H9 (cell line): ENCODE results near the gene MCM3AP. TPM values are rescaled to one million over a fixed set of nuclear protein-coding genes. Genes with fewer than 3 reads are reported as not detected.
A peak's percentile ranks its signal among the peaks of the same experiment; 100 is the strongest.

Source experiments
- DNase-seq: peaks from one replicate; pipeline ENCODE4 v3.0.0-alpha.2; 2017
- H2AFZ ChIP-seq: one replicate; pipeline ENCODE4 v1.6.1; 2013; ENCODE audit warnings: mild to moderate bottlenecking, low read length, control low read depth, moderate library complexity
- H2AK5ac ChIP-seq: 2 replicates; pipeline ENCODE4 v1.6.1; 2013; ENCODE audit warnings: low read length, control low read depth, mixed read lengths; ENCODE audit not compliant: insufficient read length
- H2BK120ac ChIP-seq: one replicate; pipeline ENCODE4 v1.6.1; 2013; ENCODE audit warnings: low read depth, mild to moderate bottlenecking, low read length, control low read depth, inconsistent platforms; ENCODE audit not compliant: poor library complexity, severe bottlenecking
- H2BK12ac ChIP-seq: 2 replicates; pipeline ENCODE4 v1.6.1; 2013; ENCODE audit warnings: low read length, control low read depth, mixed read lengths, low read depth; ENCODE audit not compliant: insufficient read length
- H2BK15ac ChIP-seq: 2 replicates; pipeline ENCODE4 v1.6.1; 2013; ENCODE audit warnings: low read depth, low read length, control low read depth
- H2BK20ac ChIP-seq: one replicate; pipeline ENCODE4 v1.6.1; 2013; ENCODE audit warnings: low read depth, mild to moderate bottlenecking, low read length, control low read depth, inconsistent platforms; ENCODE audit not compliant: poor library complexity, severe bottlenecking
- H2BK5ac ChIP-seq: 2 replicates; pipeline ENCODE4 v1.6.1; 2013; ENCODE audit warnings: low read length, control low read depth, mixed read lengths; ENCODE audit not compliant: insufficient read length
- H3K14ac ChIP-seq: 2 replicates; pipeline ENCODE4 v1.6.1; 2013; ENCODE audit warnings: low read length, control low read depth; ENCODE audit not compliant: insufficient read depth
- H3K18ac ChIP-seq: 2 replicates; pipeline ENCODE4 v1.6.1; 2013; ENCODE audit warnings: low read depth, mild to moderate bottlenecking, mixed read lengths, low read length, control low read depth; ENCODE audit not compliant: insufficient read length
- H3K23ac ChIP-seq: 2 replicates; pipeline ENCODE4 v1.6.1; 2013; ENCODE audit warnings: low read length, control low read depth, mixed read lengths, low read depth; ENCODE audit not compliant: insufficient read length
- H3K23me2 ChIP-seq: 2 replicates; pipeline ENCODE4 v1.6.1; 2013; ENCODE audit warnings: low read depth, mild to moderate bottlenecking, mixed read lengths, low read length, control low read depth; ENCODE audit not compliant: insufficient read length, poor library complexity, severe bottlenecking
- H3K27ac ChIP-seq: 2 replicates; pipeline ENCODE4 v1.5.1; 2013; ENCODE audit warnings: low read length, control low read depth, mixed read lengths, low read depth; ENCODE audit not compliant: insufficient read length
- H3K27me3 ChIP-seq: 2 replicates; pipeline ENCODE4 v1.6.1; 2013; ENCODE audit warnings: low read length, control low read depth, inconsistent platforms; ENCODE audit not compliant: insufficient read depth
- H3K4ac ChIP-seq: 2 replicates; pipeline ENCODE4 v1.6.1; 2013; ENCODE audit warnings: low read depth, mild to moderate bottlenecking, control low read depth, inconsistent platforms, low read length, moderate library complexity
- H3K4me1 ChIP-seq: 2 replicates; pipeline ENCODE4 v1.6.1; 2013; ENCODE audit warnings: low read length, control low read depth, inconsistent platforms; ENCODE audit not compliant: insufficient read depth
- H3K4me2 ChIP-seq: 2 replicates; pipeline ENCODE4 v1.6.1; 2013; ENCODE audit warnings: low read length, control low read depth, mixed read lengths; ENCODE audit not compliant: insufficient read length, insufficient read depth
- H3K56ac ChIP-seq: 2 replicates; pipeline ENCODE4 v1.6.1; 2013; ENCODE audit warnings: low read depth, mild to moderate bottlenecking, mixed read lengths, low read length, control low read depth; ENCODE audit not compliant: insufficient read length
- H3K79me1 ChIP-seq: 2 replicates; pipeline ENCODE4 v1.6.1; 2013; ENCODE audit warnings: low read depth, mild to moderate bottlenecking, moderate library complexity, low read length, control low read depth, inconsistent platforms; ENCODE audit not compliant: insufficient read depth, poor library complexity, severe bottlenecking
- H3K79me2 ChIP-seq: 2 replicates; pipeline ENCODE4 v1.6.1; 2013; ENCODE audit warnings: low read length, control low read depth, inconsistent platforms; ENCODE audit not compliant: insufficient read depth
- H3K9ac ChIP-seq: 2 replicates; pipeline ENCODE4 v1.6.1; 2013; ENCODE audit warnings: low read length, control low read depth, mixed read lengths; ENCODE audit not compliant: insufficient read length; ENCODE audit errors: extremely low read depth
- H3K9me3 ChIP-seq: one replicate; pipeline ENCODE4 v1.6.1; 2013; ENCODE audit warnings: low read depth, low read length, inconsistent platforms; ENCODE audit not compliant: control insufficient read depth
- H3T11ph ChIP-seq: one replicate; pipeline ENCODE4 v1.6.1; 2013; ENCODE audit warnings: mild to moderate bottlenecking, low read length, control low read depth, inconsistent platforms
- H4K20me1 ChIP-seq: one replicate; pipeline ENCODE4 v1.6.1; 2013; ENCODE audit not compliant: control insufficient read depth, insufficient read length, insufficient read depth
- H4K5ac ChIP-seq: 2 replicates; pipeline ENCODE4 v1.6.1; 2013; ENCODE audit warnings: low read depth, mild to moderate bottlenecking, mixed read lengths, low read length, control low read depth; ENCODE audit not compliant: insufficient read length
- H4K8ac ChIP-seq: replicated peaks from 2 replicates; pipeline ENCODE4 v1.6.1; 2013; ENCODE audit warnings: low read length, control low read depth, mixed read lengths, low read depth; ENCODE audit not compliant: insufficient read length
- H4K91ac ChIP-seq: 2 replicates; pipeline ENCODE4 v1.6.1; 2013; ENCODE audit warnings: low read depth, mild to moderate bottlenecking, moderate library complexity, mixed read lengths, low read length, control low read depth; ENCODE audit not compliant: insufficient read length
- H3K27ac Mint-ChIP-seq, 3 experiments: 2 replicates in 2 of 3; 3 replicates in 1 of 3; pipeline ENCODE4 v1.8.0; 2020 to 2021; ENCODE audit warnings: mixed read lengths in 3 of 3, mild to moderate bottlenecking in 1 of 3, moderate library complexity in 1 of 3
- H3K27me3 Mint-ChIP-seq: 2 replicates; pipeline ENCODE4 v1.8.0; 2021; ENCODE audit warnings: low read depth, mild to moderate bottlenecking, moderate library complexity, mixed read lengths
- H3K36me3 Mint-ChIP-seq, 3 experiments: 2 replicates in 2 of 3; 3 replicates in 1 of 3; pipeline ENCODE4 v1.8.0; 2020 to 2021; ENCODE audit warnings: low read depth in 3 of 3, mixed read lengths in 3 of 3; ENCODE audit not compliant: insufficient read depth in 1 of 3
- H3K4me1 Mint-ChIP-seq, 2 experiments: 2 replicates each; pipeline ENCODE4 v1.8.0; 2020; ENCODE audit warnings: mixed read lengths in 2 of 2
- H3K4me3 Mint-ChIP-seq, 2 experiments: 2 replicates in 1 of 2; 3 replicates in 1 of 2; pipeline ENCODE4 v1.8.0; 2020 to 2021; ENCODE audit warnings: mild to moderate bottlenecking in 2 of 2, mixed read lengths in 2 of 2, moderate library complexity in 1 of 2
- H3K9me3 Mint-ChIP-seq, 2 experiments: 2 replicates in 1 of 2; 3 replicates in 1 of 2; pipeline ENCODE4 v1.8.0; 2020; ENCODE audit warnings: mild to moderate bottlenecking in 2 of 2, mixed read lengths in 2 of 2, moderate library complexity in 1 of 2
- WGBS: extraction: QIAGEN DNeasy Blood & Tissue Kit; methylation state at CpG from one replicate; pipeline ENCODE4 v1.1.7; 2013; ENCODE audit warnings: missing lambda C conversion rate, low lambda C conversion rate, mixed read lengths; ENCODE audit not compliant: insufficient read length; ENCODE audit errors: extremely low coverage; 5-methylcytosine and 5-hydroxymethylcytosine counted together
- total RNA-seq: library from RNA; stranded (reverse); gene quantifications from 2 replicates; pipeline ENCODE4 v1.2.1, GENCODE V29; 2021
- TF ChIP-seq, protein P1 (sequence below): fragments of 200-600 bp; sonication (generic); conservative IDR thresholded peaks from 3 replicates; pipeline ENCODE4 v1.8.0; 2021; ENCODE audit warnings: antibody characterized with exemption, mild to moderate bottlenecking

MCM3AP gene
- total RNA-seq, 1 experiment from 2014 or later = 124 TPM

DNA sequence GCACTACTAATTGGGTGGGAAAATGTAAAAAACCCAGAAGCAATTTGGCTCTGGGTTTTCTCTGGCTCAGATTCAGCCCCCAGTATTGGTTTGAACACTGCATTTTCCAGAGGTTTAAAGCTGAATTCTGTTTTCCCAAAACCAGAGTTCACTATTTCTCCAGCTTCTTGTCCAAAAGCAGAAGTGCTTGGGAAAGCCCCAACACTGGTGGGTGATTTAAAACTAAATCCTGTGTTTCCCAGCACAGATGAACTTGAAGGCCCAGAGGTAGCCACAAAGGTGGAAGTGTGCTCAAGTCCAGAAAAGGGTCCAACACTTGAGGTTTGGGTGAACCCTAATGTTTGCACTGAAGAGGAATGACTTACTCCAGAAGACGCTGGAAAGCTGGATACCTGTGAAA, 678 bp downstream of the MCM3AP start:
- Histone ChIP-seq H3K23ac (no peak overlapping the region), H3K4me1 (peaks cover 4% of the 10 kb centered on the region; the same call in 1 of the 2 replicates), H2BK12ac (no peak overlapping the region), H3K4me2 (peak overlapping the region; percentile 64), H2BK20ac (no peak overlapping the region), H2BK120ac (no peak overlapping the region), H4K91ac (no peak overlapping the region), H3T11ph (no peak overlapping the region), H3K56ac (no peak overlapping the region), H4K20me1 (no peaks in the 10 kb centered on the region), H3K9ac (no peak overlapping the region), H3K79me2 (peaks cover 21% of the 10 kb centered on the region; the same call in 1 of the 2 replicates), H2BK5ac (no peak overlapping the region), H4K8ac (no peak overlapping the region), H3K27ac (no peak overlapping the region), H2AK5ac (no peak overlapping the region), H3K14ac (no peak overlapping the region), H3K79me1 (peaks cover 15% of the 10 kb centered on the region), H3K9me3 (no peaks in the 10 kb centered on the region), H3K4ac (no peak overlapping the region), H3K27me3 (no peaks in the 10 kb centered on the region), H2BK15ac (no peak overlapping the region), H3K23me2 (peaks cover 5% of the 10 kb centered on the region), H2AFZ (no peak overlapping the region), H4K5ac (no peak overlapping the region), H3K18ac (no peak overlapping the region)
- Mint-ChIP-seq H3K27ac (peak overlapping the region in 1 of 3 experiments; percentile 77; a peak in 1 of 7 replicates), H3K36me3 (peaks cover 28 to 51% (median 46%) of the 10 kb centered on the region in 3 experiments), H3K4me3 (peak overlapping the region; percentile 86 to 92), H3K4me1 (peaks cover 39 to 47% of the 10 kb centered on the region in 2 experiments), H3K9me3 (no peaks in the 10 kb centered on the region; a peak in 1 of 5 replicates), H3K27me3 (no peaks in the 10 kb centered on the region)
- TF ChIP-seq, protein P1, sequence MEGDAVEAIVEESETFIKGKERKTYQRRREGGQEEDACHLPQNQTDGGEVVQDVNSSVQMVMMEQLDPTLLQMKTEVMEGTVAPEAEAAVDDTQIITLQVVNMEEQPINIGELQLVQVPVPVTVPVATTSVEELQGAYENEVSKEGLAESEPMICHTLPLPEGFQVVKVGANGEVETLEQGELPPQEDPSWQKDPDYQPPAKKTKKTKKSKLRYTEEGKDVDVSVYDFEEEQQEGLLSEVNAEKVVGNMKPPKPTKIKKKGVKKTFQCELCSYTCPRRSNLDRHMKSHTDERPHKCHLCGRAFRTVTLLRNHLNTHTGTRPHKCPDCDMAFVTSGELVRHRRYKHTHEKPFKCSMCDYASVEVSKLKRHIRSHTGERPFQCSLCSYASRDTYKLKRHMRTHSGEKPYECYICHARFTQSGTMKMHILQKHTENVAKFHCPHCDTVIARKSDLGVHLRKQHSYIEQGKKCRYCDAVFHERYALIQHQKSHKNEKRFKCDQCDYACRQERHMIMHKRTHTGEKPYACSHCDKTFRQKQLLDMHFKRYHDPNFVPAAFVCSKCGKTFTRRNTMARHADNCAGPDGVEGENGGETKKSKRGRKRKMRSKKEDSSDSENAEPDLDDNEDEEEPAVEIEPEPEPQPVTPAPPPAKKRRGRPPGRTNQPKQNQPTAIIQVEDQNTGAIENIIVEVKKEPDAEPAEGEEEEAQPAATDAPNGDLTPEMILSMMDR = no peak
- WGBS = no CpG with 5 or more reads among the region's 1 CpG
- DNase-seq = no peak
